ENCODE measurements around the gene STAT6.
A peak's percentile ranks its signal among the peaks of the same experiment; 100 is the strongest.
"Not testable (repeated sequence)": the region's sequence is repeated elsewhere in the genome, so short reads cannot be mapped to it uniquely, and the experiment has no call there.

STAT6 gene

DNA sequence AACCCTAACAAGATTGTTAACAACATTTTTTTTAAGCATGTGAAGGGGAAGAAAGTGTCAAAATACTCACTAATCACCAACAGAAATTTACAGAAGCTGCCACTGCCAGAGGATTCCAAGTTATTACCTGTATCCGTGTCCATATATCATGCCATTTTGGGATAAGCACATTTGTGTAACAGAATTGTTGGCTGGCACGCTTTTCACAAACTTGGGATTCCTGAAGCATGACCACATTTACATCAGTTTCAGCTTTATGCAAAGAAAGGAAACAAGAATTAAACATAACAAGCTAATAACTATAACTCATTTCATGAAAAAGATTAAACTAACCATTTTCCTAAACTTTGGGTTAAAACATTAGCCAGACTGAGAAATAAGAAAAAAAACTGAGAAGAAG is 38.5 kb downstream of the STAT6 start:
- H3K27ac ChIP-seq = no peak overlapping the region
- TF ChIP-seq CTCF (conservative IDR thresholded peaks at IDR 0.05) = no peak

- peak overlapping the region; percentile 8; the same call in 1 of the 2 replicates for H3K27ac ChIP-seq
- TF ChIP-seq CTCF (conservative IDR thresholded peaks at IDR 0.05) = peak; percentile 93
Measured at GRCh38 chr12:57069523-57069922, 41.6 kb downstream of the STAT6 start.

- no peak for TF ChIP-seq CTCF (conservative IDR thresholded peaks at IDR 0.05)
- no peak overlapping the region for H3K27ac ChIP-seq
Measured at GRCh38 chr12:57066245-57066644, 44.9 kb downstream of the STAT6 start.

- H3K27ac ChIP-seq = no peak overlapping the region
Measured at GRCh38 chr12:57063991-57064685, 47.0 kb downstream of the STAT6 start.

DNA sequence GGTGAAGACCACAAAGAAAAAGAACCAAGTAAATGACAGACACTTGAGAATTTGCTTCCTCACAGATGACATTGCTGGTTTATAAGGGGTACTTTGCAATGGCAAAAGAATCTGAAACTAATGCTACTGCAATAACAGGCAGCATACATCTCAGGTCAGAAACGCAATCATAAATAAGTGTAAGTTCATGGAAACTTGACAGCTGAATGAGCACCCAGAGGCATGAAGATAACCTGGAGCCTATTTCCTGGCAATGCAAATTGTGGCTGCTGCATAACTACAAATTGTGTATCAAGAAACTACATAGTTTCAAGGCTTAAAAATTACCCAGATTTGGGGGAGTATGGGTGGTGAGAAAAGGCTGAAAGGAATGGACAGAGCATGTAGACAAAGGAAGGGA is 52.7 kb downstream of the STAT6 start:
- H3K27ac ChIP-seq = no peak overlapping the region
- no peak for TF ChIP-seq CTCF (conservative IDR thresholded peaks at IDR 0.05)

More at GRCh38 chr12:57063991-57064685, 47.0 kb downstream of the STAT6 start:
- no peak for TF ChIP-seq CTCF (conservative IDR thresholded peaks at IDR 0.05)

- TF ChIP-seq CTCF (conservative IDR thresholded peaks at IDR 0.05) = no peak
Measured at GRCh38 chr12:57057067-57057751, 54.0 kb downstream of the STAT6 start.

GRCh38 chr12:57055824-57056223 is 55.3 kb downstream of the STAT6 start:
- TF ChIP-seq CTCF (conservative IDR thresholded peaks at IDR 0.05) = no peak
- no peak overlapping the region for H3K27ac ChIP-seq

More at GRCh38 chr12:57057067-57057751, 54.0 kb downstream of the STAT6 start:
- no peak overlapping the region for H3K27ac ChIP-seq

DNA sequence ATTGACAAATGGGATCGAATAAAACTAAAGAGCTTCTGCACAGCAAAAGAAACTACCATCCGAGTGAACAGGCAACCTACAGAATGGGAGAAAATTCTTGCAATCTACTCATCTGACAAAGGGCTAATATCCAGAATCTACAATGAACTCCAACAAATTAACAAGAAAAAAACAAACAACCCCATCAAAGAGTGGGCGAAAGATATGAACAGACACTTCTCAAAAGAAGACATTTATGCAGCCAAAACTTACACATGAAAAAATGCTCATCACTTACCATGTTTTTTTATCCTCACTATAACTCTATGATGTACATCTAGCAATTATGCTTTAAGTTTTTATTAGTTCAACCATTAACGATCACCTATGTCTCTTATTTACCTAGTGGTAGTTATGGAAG is 57.3 kb downstream of the STAT6 start:
- H3K27ac ChIP-seq = not testable (repeated sequence)

- H3K27ac ChIP-seq = not testable (repeated sequence)
Measured at GRCh38 chr12:57053146-57053545, 58.0 kb downstream of the STAT6 start.
